IMR-90 (cell line): ENCODE results near the gene POLR3GL. TPM values are rescaled to one million over a fixed set of nuclear protein-coding genes. Genes with fewer than 3 reads are reported as not detected.

Experiments
- ATAC-seq: fragments of 200-7000 bp; cut with Tn5 transposase; 2 replicates; pipeline ENCODE4 v1.9.1; 2020; ENCODE audit warnings: low read depth, mild to moderate bottlenecking, moderate library complexity
- BruUV-seq: library from RNA; stranded (reverse); fragments of 400-500 nt; replicated peaks from 2 replicates; lab custom pipeline; 2021; lab: Mats Ljungman, UMichigan
- CTCF ChIA-PET: fragments of 300-600 bp; formaldehyde crosslinking; extraction: SDS; loops from one replicate; lab custom pipeline; 2021; ENCODE audit warnings: antibody characterized with exemption; lab: Yijun Ruan, JAX
- POLR2A ChIA-PET: fragments of 300-600 bp; sonication (Branson Sonifier 250); formaldehyde crosslinking; loops from one replicate; lab custom pipeline; 2022; ENCODE audit warnings: antibody characterized with exemption; ENCODE audit not compliant: unreplicated experiment; lab: Charles Lee
- DNase-seq: peaks from one replicate; pipeline ENCODE4 v3.0.0; 2013
- H2AFZ ChIP-seq: replicated peaks from 2 replicates; pipeline ENCODE3; 2013; ENCODE audit warnings: low read length, mild to moderate bottlenecking; ENCODE audit not compliant: poor library complexity
- H2AK5ac ChIP-seq: 2 replicates; pipeline ENCODE4 v1.6.1; 2013; ENCODE audit warnings: low read depth, low read length, inconsistent platforms
- H2AK9ac ChIP-seq: replicated peaks from 2 replicates; pipeline ENCODE3; 2013; ENCODE audit warnings: mild to moderate bottlenecking, low read depth, low read length, moderate library complexity; ENCODE audit not compliant: poor library complexity
- H2BK120ac ChIP-seq: 2 replicates; pipeline ENCODE4 v1.6.1; 2013; ENCODE audit warnings: low read depth, low read length, inconsistent platforms
- H2BK15ac ChIP-seq: 3 replicates; pipeline ENCODE4 v1.6.1; 2013; ENCODE audit warnings: low read depth, low read length, inconsistent platforms
- H2BK20ac ChIP-seq: 2 replicates; pipeline ENCODE4 v1.6.1; 2013; ENCODE audit warnings: low read depth, mild to moderate bottlenecking, inconsistent platforms, low read length, moderate library complexity
- H2BK5ac ChIP-seq: 2 replicates; pipeline ENCODE4 v1.6.1; 2013; ENCODE audit warnings: mild to moderate bottlenecking, low read depth, low read length, inconsistent platforms; ENCODE audit not compliant: poor library complexity, severe bottlenecking
- H3K14ac ChIP-seq: replicated peaks from 2 replicates; pipeline ENCODE4 v1.6.1; 2013; ENCODE audit warnings: low read depth, low read length, inconsistent platforms
- H3K18ac ChIP-seq: 2 replicates; pipeline ENCODE4 v1.6.1; 2013; ENCODE audit warnings: low read depth, low read length, control low read depth
- H3K23ac ChIP-seq: 2 replicates; pipeline ENCODE4 v1.6.1; 2013; ENCODE audit warnings: low read depth, low read length, inconsistent platforms
- H3K27ac ChIP-seq: 2 replicates; pipeline ENCODE4 v1.5.1; 2013; ENCODE audit warnings: mild to moderate bottlenecking, control low read depth, low read length; ENCODE audit not compliant: insufficient read depth
- H3K27me3 ChIP-seq: 2 replicates; pipeline ENCODE4 v1.6.1; 2013; ENCODE audit warnings: low read length; ENCODE audit not compliant: control insufficient read depth, insufficient read depth
- H3K36me3 ChIP-seq: 2 replicates; pipeline ENCODE4 v1.6.1; 2013; ENCODE audit warnings: low read length, mixed read lengths; ENCODE audit not compliant: control insufficient read depth, insufficient read depth
- H3K4ac ChIP-seq: 2 replicates; pipeline ENCODE4 v1.6.1; 2013; ENCODE audit warnings: low read depth, low read length, inconsistent platforms
- H3K4me1 ChIP-seq: 2 replicates; pipeline ENCODE4 v1.6.1; 2013; ENCODE audit warnings: low read length, mixed read lengths; ENCODE audit not compliant: control insufficient read depth, insufficient read depth
- H3K4me2 ChIP-seq: 2 replicates; pipeline ENCODE4 v1.6.1; 2013; ENCODE audit warnings: low read depth, mild to moderate bottlenecking, control low read depth, low read length, moderate library complexity
- H3K4me3 ChIP-seq: 2 replicates; pipeline ENCODE4 v1.5.1; 2013; ENCODE audit warnings: low read depth, mild to moderate bottlenecking, control low read depth, low read length, moderate library complexity; ENCODE audit not compliant: insufficient read depth
- H3K56ac ChIP-seq: 2 replicates; pipeline ENCODE4 v1.6.1; 2013; ENCODE audit warnings: low read length, inconsistent platforms; ENCODE audit not compliant: insufficient read depth; ENCODE audit errors: extremely low read depth
- H3K79me1 ChIP-seq, 2 experiments: 2 replicates each; pipeline ENCODE4 v1.6.1; 2013; ENCODE audit warnings: low read length in 2 of 2, inconsistent platforms in 1 of 2, low read depth in 1 of 2
- H3K9ac ChIP-seq: 2 replicates; pipeline ENCODE4 v1.6.1; 2013; ENCODE audit warnings: low read depth, low read length, control low read depth
- H3K9me1 ChIP-seq: 2 replicates; pipeline ENCODE4 v1.6.1; 2013; ENCODE audit warnings: low read length, inconsistent platforms; ENCODE audit not compliant: insufficient read depth
- H3K9me3 ChIP-seq: 2 replicates; pipeline ENCODE4 v1.6.1; 2013; ENCODE audit warnings: low read length; ENCODE audit not compliant: control insufficient read depth, insufficient read depth
- H4K20me1 ChIP-seq: 2 replicates; pipeline ENCODE4 v1.6.1; 2013; ENCODE audit warnings: low read length, inconsistent platforms; ENCODE audit not compliant: insufficient read depth
- H4K5ac ChIP-seq: 2 replicates; pipeline ENCODE4 v1.6.1; 2013; ENCODE audit warnings: mild to moderate bottlenecking, low read depth, low read length, control low read depth
- H4K8ac ChIP-seq, 2 experiments: 2 replicates each; pipeline ENCODE4 v1.6.1; 2013; ENCODE audit warnings: low read depth in 2 of 2, low read length in 2 of 2, control low read depth in 1 of 2, inconsistent platforms in 1 of 2
- H4K91ac ChIP-seq: 2 replicates; pipeline ENCODE4 v1.6.1; 2013; ENCODE audit warnings: low read depth, low read length, inconsistent platforms; ENCODE audit not compliant: insufficient read depth
- BHLHE40 ChIP-seq: fragments of 150-350 bp; IDR thresholded peaks from 2 replicates; pipeline ENCODE4 v1.6.1; 2016; ENCODE audit warnings: mild to moderate bottlenecking, low read depth, low read length
- CTCF ChIP-seq: conservative IDR thresholded peaks from 2 replicates; pipeline ENCODE4 v1.5.1; 2012; ENCODE audit warnings: mild to moderate bottlenecking, low read depth, low read length, improper control_type of control experiment
- FOS ChIP-seq: fragments of 150-350 bp; IDR thresholded peaks from 2 replicates; pipeline ENCODE4 v1.6.1; 2016; ENCODE audit warnings: low read depth, low read length
- MAFK ChIP-seq: IDR thresholded peaks from 2 replicates; pipeline ENCODE4 v1.6.1; 2012; ENCODE audit warnings: low read depth, low read length, improper control_type of control experiment
- RFX5 ChIP-seq: IDR thresholded peaks from 2 replicates; pipeline ENCODE4 v1.8.0; 2012; ENCODE audit warnings: low read depth, mild to moderate bottlenecking, low read length, moderate library complexity
- WGBS, 2 experiments: methylation state at CpG; one replicate each; pipeline versions ENCODE4 v1.1.5 to v1.1.7; 2013; ENCODE audit warnings: missing lambda C conversion rate in 2 of 2; ENCODE audit not compliant: insufficient read length in 1 of 2; ENCODE audit errors: extremely low coverage in 2 of 2; 5-methylcytosine and 5-hydroxymethylcytosine counted together
- dilution Hi-C: fragments of 300-500 bp; cut with HindIII; formaldehyde crosslinking; loops from one replicate; pipeline ENCODE4 v1.14.3; 2018; ENCODE audit warnings: low sequenced_read_pairs; ENCODE audit not compliant: unreplicated experiment
- in situ Hi-C: fragments of 300-500 bp; cut with MboI; formaldehyde crosslinking; loops from 3 replicates; pipeline ENCODE4 v1.14.3; 2019; ENCODE audit warnings: low sequenced_read_pairs, inconsistent platforms, mixed read lengths
- intact Hi-C: fragments of 100-400 bp; cut with micrococcal nuclease; formaldehyde crosslinking; loops from 2 replicates; pipeline ENCODE4 v1.10.0; 2022
- polyA plus RNA-seq, 3 experiments: library from polyadenylated mRNA; depleted of rRNA; stranded (reverse); fragments of >200 nt; gene quantifications; 2 replicates each; pipeline ENCODE4 v1.2.3, GENCODE V29; 2012; ENCODE audit warnings: low replicate concordance in 1 of 3
- total RNA-seq: library from RNA; depleted of rRNA; stranded (reverse); fragments of >200 nt; gene quantifications from 2 replicates; pipeline ENCODE4 v1.2.3, GENCODE V29; 2012

The POLR3GL gene
- total and polyA plus RNA-seq, 2 of the 4 experiments (the other 2 are of a cell fraction) = 7.9 to 16.3 TPM

- Histone ChIP-seq H2BK5ac (peak overlapping the region; percentile 1), H2AK5ac (peak overlapping the region; percentile 53; the same call in 1 of the 2 replicates), H2AK9ac (no peak overlapping the region), H3K27ac (peak overlapping the region; percentile 38; the same call in 1 of the 2 replicates), H3K4me1 (peaks cover 30% of the 10 kb centered on the region), H4K91ac (peak overlapping the region; percentile 51; the same call in 1 of the 2 replicates), H3K14ac (peak overlapping the region; percentile 27; the same call in 1 of the 2 replicates), H2BK120ac (peak overlapping the region; percentile 24; the same call in 1 of the 2 replicates), H3K9me3 (no peaks in the 10 kb centered on the region), H3K18ac (no peak overlapping the region; the same call in 1 of the 2 replicates), H4K20me1 (peaks cover 8% of the 10 kb centered on the region; the same call in 1 of the 2 replicates), H3K4me2 (peak overlapping the region; percentile 84), H3K79me1 (peaks cover 14 to 64% of the 10 kb centered on the region in 2 experiments; a peak in 3 of 4 replicates), H3K9ac (peak overlapping the region; percentile 91), H2BK20ac (no peak overlapping the region), H2AFZ (peak overlapping the region; percentile 93), H3K27me3 (no peaks in the 10 kb centered on the region), H3K4me3 (peak overlapping the region; percentile 91), H4K5ac (peak overlapping the region; percentile 25), H3K4ac (peak overlapping the region; percentile 12; the same call in 1 of the 2 replicates), H2BK15ac (no peak overlapping the region), H3K56ac (no peak overlapping the region), H3K36me3 (no peaks in the 10 kb centered on the region), H3K9me1 (peaks cover 19% of the 10 kb centered on the region), H4K8ac (peak overlapping the region; percentile 55 to 69; a peak in 2 of 4 replicates), H3K23ac (peak overlapping the region; percentile 50; the same call in 1 of the 2 replicates)
- ChIA-PET CTCF (no interaction called here), POLR2A (no interaction called here)
- TF ChIP-seq CTCF (no peak), BHLHE40 (no peak), FOS (no peak), MAFK (no peak), RFX5 (no peak)
- dilution Hi-C loops (no loop called here), intact Hi-C loops (loop anchor here (5.0 to 10.0 kb wide), 2 partner anchors 65 to 103 kb away; partner anchors contain the start of gene PIAS3), in situ Hi-C loops (no loop called here)
- WGBS, 2 experiments = no CpG with 5 or more reads among the region's 12 CpGs
- ATAC-seq (no peak), DNase-seq (no peak)
- BruUV-seq = no TSS peak
Measured at GRCh38 chr1:145959957-145960467, 4.5 kb upstream of the POLR3GL start.
